SH-SY5Y (cell line): ENCODE measurements around the gene RPP21.

Source experiments
- GATA2 ChIP-seq: IDR thresholded peaks from 2 replicates; pipeline ENCODE4 v1.6.1; 2011; ENCODE audit warnings: mild to moderate bottlenecking, low read depth, low read length
- GATA3 ChIP-seq: IDR thresholded peaks from 2 replicates; pipeline ENCODE4 v1.6.1; 2011; ENCODE audit warnings: low read depth, mild to moderate bottlenecking, low read length, moderate library complexity

DNA sequence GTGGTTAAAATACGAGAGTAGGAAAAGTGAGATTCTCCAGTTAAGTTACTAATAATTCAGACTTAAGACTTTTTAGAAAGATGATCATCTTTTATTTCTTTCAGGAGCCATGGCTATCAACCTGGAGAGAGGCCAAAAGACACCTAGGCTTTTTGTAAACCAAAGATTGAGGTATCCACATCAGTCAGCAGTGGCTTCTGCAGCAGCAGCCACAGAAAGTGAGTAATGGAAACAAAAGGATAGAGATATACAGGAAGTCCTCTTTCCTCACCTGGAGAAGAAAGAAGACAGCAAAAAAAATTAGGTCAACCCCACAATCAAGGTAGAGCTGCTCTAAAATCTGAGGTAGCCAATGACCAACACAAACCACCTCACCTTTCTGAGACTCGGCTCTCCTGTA lies 41.0 kb upstream of the RPP21 start:
- TF ChIP-seq GATA2: no peak
- no peak for TF ChIP-seq GATA3
